Stimulated activated CD8-positive, alpha-beta memory T cell treated with anti-CD3 and anti-CD28 coated beads, Interleukin-12 subunit alpha, Interleukin-12 subunit beta, amount 100 ng/mL, for 24 hours (primary cell): ENCODE data around the gene FGGY.
"Not testable (repeated sequence)": the region's sequence is repeated elsewhere in the genome, so short reads cannot be mapped to it uniquely, and the experiment has no call there.

ENCODE experiments used
- DNase-seq: peaks from one replicate; pipeline ENCODE4 v3.0.0-alpha.2; 2020; ENCODE audit errors: extremely low read depth

The FGGY gene

GRCh38 chr1:59733443-59734141, 436.7 kb downstream of the FGGY start:
- DNase-seq, result no peak

GRCh38 chr1:59735927-59736326, 439.0 kb downstream of the FGGY start:
- not testable (repeated sequence) for DNase-seq

- no peak for DNase-seq
These were observed 439.9 kb downstream of the FGGY start for GRCh38 chr1:59736744-59737143.

GRCh38 chr1:59737638-59738037, 440.7 kb downstream of the FGGY start:
- no peak for DNase-seq

GRCh38 chr1:59738152-59738551, 441.3 kb downstream of the FGGY start:
- no peak for DNase-seq

- no peak for DNase-seq
These were observed 441.7 kb downstream of the FGGY start for GRCh38 chr1:59738591-59739015.

GRCh38 chr1:59739111-59739510, 442.2 kb downstream of the FGGY start:
- no peak for DNase-seq

GRCh38 chr1:59742526-59742925, 445.6 kb downstream of the FGGY start:
- no peak for DNase-seq

- no peak for DNase-seq
These were observed 446.6 kb downstream of the FGGY start for GRCh38 chr1:59743324-59744091.

GRCh38 chr1:59747420-59748024, 450.6 kb downstream of the FGGY start:
- DNase-seq, result no peak

- DNase-seq, result no peak
These were observed 451.2 kb downstream of the FGGY start for GRCh38 chr1:59748123-59748522.

- DNase-seq, result no peak
These were observed 453.6 kb downstream of the FGGY start for GRCh38 chr1:59750328-59751003.

GRCh38 chr1:59751004-59751395, 454.1 kb downstream of the FGGY start:
- DNase-seq, result no peak

- no peak for DNase-seq
These were observed 454.9 kb downstream of the FGGY start for GRCh38 chr1:59751801-59752200.

- no peak for DNase-seq
These were observed 455.9 kb downstream of the FGGY start for GRCh38 chr1:59752556-59753414.

GRCh38 chr1:59755069-59755685, 458.3 kb downstream of the FGGY start:
- no peak for DNase-seq

GRCh38 chr1:59757197-59757747, 460.4 kb downstream of the FGGY start:
- no peak for DNase-seq

GRCh38 chr1:59759156-59759925, 462.4 kb downstream of the FGGY start:
- DNase-seq, result peak; percentile 27

GRCh38 chr1:59761443-59761842, 464.5 kb downstream of the FGGY start:
- no peak for DNase-seq

GRCh38 chr1:59763418-59763817, 466.5 kb downstream of the FGGY start:
- DNase-seq, result no peak
